NB4 (cell line): Measurements from ENCODE around the gene IGFBP3.

Experiments
- MYC ChIP-seq: IDR thresholded peaks from 2 replicates; pipeline ENCODE4 v1.6.1; 2011; ENCODE audit warnings: low read depth, low read length
- POLR2A ChIP-seq: IDR thresholded peaks from 2 replicates; pipeline ENCODE4 v1.6.1; 2011; ENCODE audit warnings: mild to moderate bottlenecking; ENCODE audit not compliant: insufficient read length; ENCODE audit errors: extremely low read depth
- TF ChIP-seq, protein P1 (sequence below): IDR thresholded peaks from one replicate; pipeline ENCODE4 v1.5.1; 2012; ENCODE audit warnings: low read depth, low read length

DNA sequence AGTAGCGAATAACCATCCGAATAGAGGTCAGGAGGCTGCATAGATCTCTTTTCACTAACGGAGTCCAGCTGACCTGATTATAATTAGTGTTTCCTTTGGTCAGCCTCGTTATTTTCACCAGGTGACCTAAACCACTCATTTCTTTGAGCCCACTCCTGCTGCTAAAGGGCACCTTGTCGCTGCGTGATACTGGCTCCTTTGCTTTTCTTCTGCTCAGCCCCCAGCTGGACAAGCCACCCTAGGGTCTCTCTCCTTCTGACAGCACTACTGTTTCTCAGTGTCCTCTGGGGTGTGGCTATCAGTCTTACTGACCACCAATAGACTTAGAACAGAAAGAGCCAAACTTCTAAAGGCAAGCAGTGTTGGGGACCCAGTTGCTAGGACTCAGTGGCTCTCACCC, 2.7 kb upstream of the IGFBP3 start:
- TF ChIP-seq, protein P1, sequence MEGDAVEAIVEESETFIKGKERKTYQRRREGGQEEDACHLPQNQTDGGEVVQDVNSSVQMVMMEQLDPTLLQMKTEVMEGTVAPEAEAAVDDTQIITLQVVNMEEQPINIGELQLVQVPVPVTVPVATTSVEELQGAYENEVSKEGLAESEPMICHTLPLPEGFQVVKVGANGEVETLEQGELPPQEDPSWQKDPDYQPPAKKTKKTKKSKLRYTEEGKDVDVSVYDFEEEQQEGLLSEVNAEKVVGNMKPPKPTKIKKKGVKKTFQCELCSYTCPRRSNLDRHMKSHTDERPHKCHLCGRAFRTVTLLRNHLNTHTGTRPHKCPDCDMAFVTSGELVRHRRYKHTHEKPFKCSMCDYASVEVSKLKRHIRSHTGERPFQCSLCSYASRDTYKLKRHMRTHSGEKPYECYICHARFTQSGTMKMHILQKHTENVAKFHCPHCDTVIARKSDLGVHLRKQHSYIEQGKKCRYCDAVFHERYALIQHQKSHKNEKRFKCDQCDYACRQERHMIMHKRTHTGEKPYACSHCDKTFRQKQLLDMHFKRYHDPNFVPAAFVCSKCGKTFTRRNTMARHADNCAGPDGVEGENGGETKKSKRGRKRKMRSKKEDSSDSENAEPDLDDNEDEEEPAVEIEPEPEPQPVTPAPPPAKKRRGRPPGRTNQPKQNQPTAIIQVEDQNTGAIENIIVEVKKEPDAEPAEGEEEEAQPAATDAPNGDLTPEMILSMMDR = no peak
- TF ChIP-seq POLR2A (no peak), MYC (no peak)
